Fibroblast of skin of abdomen (primary cell): ENCODE results near the gene TANK.
"Not testable (repeated sequence)": the region's sequence is repeated elsewhere in the genome, so short reads cannot be mapped to it uniquely, and the experiment has no call there.

Experiments
- DNase-seq: peaks from one replicate; pipeline ENCODE4 v3.0.0-alpha.2; 2013

The TANK gene

GRCh38 chr2:161232571-161232970, 72.3 kb downstream of the TANK start:
- no peak for DNase-seq

- DNase-seq: no peak
Measured at GRCh38 chr2:161233858-161234431, 73.7 kb downstream of the TANK start.

- no peak for DNase-seq
Measured at GRCh38 chr2:161234627-161235026, 74.4 kb downstream of the TANK start.

GRCh38 chr2:161237392-161238264, 77.4 kb downstream of the TANK start:
- DNase-seq: peak; percentile 52

- no peak for DNase-seq
Measured at GRCh38 chr2:161238265-161238559, 78.0 kb downstream of the TANK start.

- peak; percentile 59 for DNase-seq
Measured at GRCh38 chr2:161238560-161239325, 78.5 kb downstream of the TANK start.

GRCh38 chr2:161239326-161240109, 79.3 kb downstream of the TANK start:
- DNase-seq: no peak

GRCh38 chr2:161241894-161242293, 81.7 kb downstream of the TANK start:
- DNase-seq: no peak

GRCh38 chr2:161243312-161243711, 83.1 kb downstream of the TANK start:
- DNase-seq: no peak

GRCh38 chr2:161243905-161244304, 83.7 kb downstream of the TANK start:
- DNase-seq: no peak

GRCh38 chr2:161244387-161245260, 84.4 kb downstream of the TANK start:
- DNase-seq: not testable (repeated sequence)

GRCh38 chr2:161245261-161245553, 85.0 kb downstream of the TANK start:
- DNase-seq: no peak

GRCh38 chr2:161245671-161246070, 85.4 kb downstream of the TANK start:
- DNase-seq: no peak

GRCh38 chr2:161246281-161246680, 86.1 kb downstream of the TANK start:
- DNase-seq: no peak

- DNase-seq: peak; percentile 38
Measured at GRCh38 chr2:161250864-161251436, 90.7 kb downstream of the TANK start.

GRCh38 chr2:161257123-161257952, 97.1 kb downstream of the TANK start:
- DNase-seq: no peak

GRCh38 chr2:161265874-161266273, 105.6 kb downstream of the TANK start:
- DNase-seq: no peak

GRCh38 chr2:161269111-161269510, 108.9 kb downstream of the TANK start:
- DNase-seq: no peak

GRCh38 chr2:161273038-161273760, 113.0 kb downstream of the TANK start:
- peak; percentile 48 for DNase-seq
